H1 (cell line): Measurements from ENCODE around the gene PDE4DIP. TPM values are rescaled to one million over a fixed set of nuclear protein-coding genes. Genes with fewer than 3 reads are reported as not detected.
"Not testable (repeated sequence)": the region's sequence is repeated elsewhere in the genome, so short reads cannot be mapped to it uniquely, and the experiment has no call there.

Experiments
- CTCF ChIA-PET: fragments of 300-600 bp; sonication (Branson Sonifier 250); formaldehyde crosslinking; loops from one replicate; lab custom pipeline; 2021; ENCODE audit not compliant: partially characterized antibody; lab: Charles Lee
- POLR2A ChIA-PET: fragments of 300-600 bp; sonication (Branson Sonifier 250); formaldehyde crosslinking; loops from one replicate; lab custom pipeline; 2021; ENCODE audit warnings: inconsistent platforms; ENCODE audit not compliant: partially characterized antibody; lab: Charles Lee
- DNase-seq, 2 experiments: peaks; one replicate each; pipeline versions ENCODE4 v3.0.0 to v3.0.0-alpha.2; 2010 to 2022; ENCODE audit warnings: low spot score in 2 of 2, low read depth in 1 of 2, mixed read lengths in 1 of 2
- FAIRE-seq: peaks from 2 replicates; lab custom pipeline; 2011; peaks lifted over from hg19 to GRCh38; lab: Jason Lieb, UNC
- H2AFZ ChIP-seq: 2 replicates; pipeline ENCODE4 v1.8.1; 2012; ENCODE audit warnings: low read length, inconsistent platforms
- H2AK5ac ChIP-seq: 2 replicates; pipeline ENCODE4 v1.6.1; 2013; ENCODE audit warnings: low read depth, low read length
- H2BK120ac ChIP-seq: replicated peaks from 2 replicates; pipeline ENCODE3; 2013; ENCODE audit warnings: low read depth, low read length, inconsistent platforms
- H2BK12ac ChIP-seq: 2 replicates; pipeline ENCODE4 v1.6.1; 2013; ENCODE audit warnings: low read depth, low read length
- H2BK15ac ChIP-seq: 2 replicates; pipeline ENCODE4 v1.6.1; 2013; ENCODE audit warnings: low read length
- H2BK20ac ChIP-seq: 2 replicates; pipeline ENCODE4 v1.6.1; 2013; ENCODE audit warnings: low read length
- H2BK5ac ChIP-seq: 2 replicates; pipeline ENCODE4 v1.6.1; 2013; ENCODE audit warnings: low read depth, low read length
- H3K14ac ChIP-seq: 2 replicates; pipeline ENCODE4 v1.6.1; 2013; ENCODE audit warnings: inconsistent platforms; ENCODE audit not compliant: insufficient read length
- H3K18ac ChIP-seq: 2 replicates; pipeline ENCODE4 v1.6.1; 2013; ENCODE audit warnings: low read length; ENCODE audit errors: extremely low read depth
- H3K23ac ChIP-seq: 2 replicates; pipeline ENCODE4 v1.6.1; 2013; ENCODE audit warnings: inconsistent platforms; ENCODE audit not compliant: insufficient read length
- H3K23me2 ChIP-seq: 2 replicates; pipeline ENCODE4 v1.6.1; 2013; ENCODE audit warnings: low read depth, low read length
- H3K27ac ChIP-seq: 2 replicates; pipeline ENCODE4 v1.6.1; 2011; ENCODE audit warnings: low read depth, low read length, inconsistent platforms
- H3K27me3 ChIP-seq, 4 experiments: replicated peaks in 1 of 4; 1 replicate in 1 of 4; 2 replicates in 3 of 4; pipeline versions ENCODE4 v1.6.1 to v1.8.1; 2011 to 2013; ENCODE audit warnings: low read length in 3 of 4, mild to moderate bottlenecking in 3 of 4, inconsistent platforms in 2 of 4, mixed read lengths in 2 of 4, moderate library complexity in 1 of 4; ENCODE audit not compliant: control insufficient read depth in 3 of 4, insufficient read depth in 3 of 4; ENCODE audit errors: extremely low read depth in 1 of 4
- H3K36me3 ChIP-seq, 4 experiments: 2 replicates each; pipeline versions ENCODE4 v1.6.1 to v1.8.1; 2011 to 2013; ENCODE audit warnings: mild to moderate bottlenecking in 4 of 4, low read length in 3 of 4, moderate library complexity in 2 of 4, control low read depth in 1 of 4, inconsistent platforms in 1 of 4; ENCODE audit not compliant: insufficient read depth in 4 of 4, control insufficient read depth in 2 of 4
- H3K4ac ChIP-seq: replicated peaks from 2 replicates; pipeline ENCODE3; 2013; ENCODE audit warnings: low read length, low read depth, mixed read lengths, inconsistent platforms; ENCODE audit not compliant: insufficient read length
- H3K4me1 ChIP-seq, 4 experiments: replicated peaks in 1 of 4; 1 replicate in 1 of 4; 2 replicates in 3 of 4; pipeline versions ENCODE4 v1.6.1 to v1.8.1; 2011 to 2013; ENCODE audit warnings: low read length in 3 of 4, inconsistent platforms in 2 of 4, mixed read lengths in 1 of 4; ENCODE audit not compliant: insufficient read depth in 4 of 4, control insufficient read depth in 3 of 4
- H3K4me2 ChIP-seq, 2 experiments: 2 replicates each; pipeline versions ENCODE4 v1.6.1 to v1.8.1; 2011 to 2013; ENCODE audit warnings: low read depth in 2 of 2, low read length in 2 of 2, control low read depth in 1 of 2, inconsistent platforms in 1 of 2, mild to moderate bottlenecking in 1 of 2; ENCODE audit not compliant: insufficient read depth in 1 of 2
- H3K4me3 ChIP-seq, 4 experiments: fragments of 200-600, 300-600 bp in 1 of 4; sonication (generic), shearing (Covaris generic), sonication (Bioruptor Twin) in 1 of 4; 2 replicates each; pipeline versions ENCODE4 v1.5.1 to v1.8.1; 2011 to 2016; ENCODE audit warnings: low read length in 4 of 4, low read depth in 3 of 4, control low read depth in 2 of 4, inconsistent platforms in 2 of 4, mild to moderate bottlenecking in 2 of 4, mixed read lengths in 1 of 4, moderate library complexity in 1 of 4; ENCODE audit not compliant: insufficient read depth in 2 of 4; ENCODE audit errors: extremely low read depth in 1 of 4
- H3K56ac ChIP-seq: replicated peaks from 2 replicates; pipeline ENCODE3; 2013; ENCODE audit warnings: low read depth, mild to moderate bottlenecking, mixed read lengths, low read length, inconsistent platforms; ENCODE audit not compliant: insufficient read length
- H3K79me1 ChIP-seq: 2 replicates; pipeline ENCODE4 v1.6.1; 2013; ENCODE audit warnings: low read depth, low read length, control low read depth
- H3K79me2 ChIP-seq, 2 experiments: 2 replicates each; pipeline versions ENCODE4 v1.6.1 to v1.8.1; 2012 to 2013; ENCODE audit warnings: low read length in 2 of 2, mild to moderate bottlenecking in 2 of 2, inconsistent platforms in 1 of 2; ENCODE audit not compliant: insufficient read depth in 2 of 2, control insufficient read depth in 1 of 2
- H3K9ac ChIP-seq, 4 experiments: replicated peaks in 1 of 4; 1 replicate in 1 of 4; 2 replicates in 3 of 4; pipeline versions ENCODE4 v1.6.1 to v1.8.1; 2011 to 2013; ENCODE audit warnings: low read depth in 3 of 4, low read length in 3 of 4, control low read depth in 2 of 4, mild to moderate bottlenecking in 2 of 4, moderate library complexity in 2 of 4, inconsistent platforms in 1 of 4; ENCODE audit errors: extremely low read depth in 1 of 4
- H3K9me3 ChIP-seq, 2 experiments: 2 replicates each; pipeline versions ENCODE4 v1.6.1 to v1.8.1; 2012 to 2013; ENCODE audit warnings: mild to moderate bottlenecking in 2 of 2, moderate library complexity in 2 of 2, control low read depth in 1 of 2, inconsistent platforms in 1 of 2, low read depth in 1 of 2, low read length in 1 of 2, mixed read lengths in 1 of 2; ENCODE audit not compliant: insufficient read depth in 2 of 2
- H4K20me1 ChIP-seq, 2 experiments: replicated peaks in 1 of 2; 2 replicates each; pipeline versions ENCODE3 to v1.8.1; 2011 to 2013; ENCODE audit warnings: inconsistent platforms in 2 of 2, low read length in 2 of 2, mild to moderate bottlenecking in 1 of 2; ENCODE audit not compliant: insufficient read depth in 2 of 2, control insufficient read depth in 1 of 2
- H4K5ac ChIP-seq: 2 replicates; pipeline ENCODE4 v1.6.1; 2013; ENCODE audit warnings: low read length, low read depth, mixed read lengths, inconsistent platforms; ENCODE audit not compliant: insufficient read length
- H4K8ac ChIP-seq: 2 replicates; pipeline ENCODE4 v1.8.0; 2013; ENCODE audit warnings: mild to moderate bottlenecking, moderate library complexity, low read length, inconsistent platforms; ENCODE audit not compliant: insufficient read depth; ENCODE audit errors: extremely low read depth
- H4K91ac ChIP-seq: replicated peaks from 2 replicates; pipeline ENCODE3; 2013; ENCODE audit warnings: low read length, mixed read lengths, inconsistent platforms; ENCODE audit not compliant: insufficient read length
- WGBS, 2 experiments: shearing (Covaris generic) in 1 of 2; methylation state at CpG; one replicate each; pipeline versions ENCODE4 v1.1.6 to v1.1.7; 2013 to 2015; ENCODE audit warnings: low lambda C conversion rate in 2 of 2, mixed read lengths in 2 of 2, inconsistent platforms in 1 of 2, low coverage in 1 of 2, missing lambda C conversion rate in 1 of 2; ENCODE audit not compliant: insufficient replicate concordance in 2 of 2, insufficient coverage in 1 of 2, insufficient read length in 1 of 2; ENCODE audit errors: extremely low coverage in 1 of 2, missing lambda C conversion rate in 1 of 2; 5-methylcytosine and 5-hydroxymethylcytosine counted together
- polyA plus RNA-seq, 7 experiments: library from polyadenylated mRNA; depleted of rRNA in 3 of 7; stranded (reverse) in 5 of 7; unstranded in 2 of 7; fragments of >200 nt in 5 of 7; fragments of 200-250 nt in 2 of 7; gene quantifications; 1 replicate in 5 of 7; 2 replicates in 1 of 7; 4 replicates in 1 of 7; pipeline versions ENCODE4 v1.2.1 to v1.2.3, GENCODE V29; 2011 to 2013; ENCODE audit warnings: missing spikeins in 2 of 7, mixed read lengths in 2 of 7
- small RNA-seq: library from polyadenylated mRNA; stranded (forward); fragments of <200 nt; extraction: miRNeasy Mini kit (QIAGEN cat#:217004); gene quantifications from one replicate; pipeline ENCODE3, GENCODE V24; 2013; ENCODE audit not compliant: insufficient read depth
- total RNA-seq: library from RNA; stranded (reverse); fragmentation: NEBNext Ultra II Directional; extraction: Animal tissue kit (Norgen Biotek cat#: 25700); gene quantifications from 2 replicates; pipeline ENCODE4 v1.2.1, GENCODE V29; 2021

PDE4DIP gene
- total and polyA plus RNA-seq, 2 of the 8 experiments (the other 6 are each of a cell fraction or from before 2014, with no cell fraction given): 8.4 to 40.5 TPM

DNA sequence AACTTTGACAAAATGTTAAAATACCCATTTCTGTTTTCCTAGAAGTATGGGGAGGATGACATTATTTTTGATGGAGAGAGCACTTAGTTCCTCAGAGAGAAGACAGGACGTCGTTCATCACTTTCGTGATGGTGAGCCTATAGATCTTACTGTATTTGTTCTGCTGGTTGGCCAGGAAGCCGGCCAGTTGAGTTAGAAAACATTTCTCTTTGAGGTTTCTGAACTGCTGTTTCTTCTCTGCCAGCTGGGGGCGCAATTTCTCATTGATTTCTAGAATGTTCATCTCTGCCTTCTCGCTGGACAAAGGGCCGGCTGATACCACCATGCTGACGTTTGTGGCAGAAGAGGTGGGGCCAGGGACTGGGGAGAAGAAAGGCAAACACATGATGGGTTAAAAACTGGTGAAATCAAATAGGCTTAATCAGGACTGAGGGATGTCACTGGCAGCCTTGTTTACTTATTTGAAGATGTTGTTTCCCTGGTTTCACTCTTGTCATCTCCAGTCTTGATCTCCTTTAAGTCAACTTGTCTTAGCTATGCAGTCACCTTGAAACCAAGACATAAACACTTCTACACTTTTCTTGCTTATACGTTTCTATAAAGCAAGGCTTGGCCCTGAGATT is 231.4 kb downstream of the PDE4DIP start:
- H3K14ac ChIP-seq, H3K4ac ChIP-seq, H4K5ac ChIP-seq, H3K9me3 ChIP-seq, H3K23me2 ChIP-seq, H2BK20ac ChIP-seq, H2BK15ac ChIP-seq, H2AFZ ChIP-seq, H3K56ac ChIP-seq, H3K18ac ChIP-seq, H4K8ac ChIP-seq, H2BK12ac ChIP-seq, H4K20me1 ChIP-seq, H3K9ac ChIP-seq, H3K27me3 ChIP-seq, POLR2A ChIA-PET, FAIRE-seq, H4K91ac ChIP-seq, H2BK5ac ChIP-seq, H3K4me1 ChIP-seq, H3K27ac ChIP-seq, H3K79me2 ChIP-seq, H3K36me3 ChIP-seq, H2AK5ac ChIP-seq, H2BK120ac ChIP-seq, CTCF ChIA-PET, H3K79me1 ChIP-seq, H3K4me3 ChIP-seq, DNase-seq, H3K23ac ChIP-seq, H3K4me2 ChIP-seq: not testable (repeated sequence)
- 45% methylated on average over 5 of the region's 9 CpGs; no CpG with 5 or more reads in 1 of the 2 experiments for WGBS, 2 experiments

Small RNAs within 50 kb of the gene (small RNA-seq; reads per million reads assigned to genes)
- gene RN7SKP88: not detected
- gene RNU2-38P: not detected

Other genes starting within 250 kb of the PDE4DIP start
- gene NBPF14, start 248.4 kb upstream of the PDE4DIP start, total RNA-seq: 6.0 and 6.4 TPM in 2 replicates
- gene NBPF14, start 248.4 kb upstream of the PDE4DIP start, polyA plus RNA-seq (2011; rRNA removed): 8.2 and 8.8 TPM in 2 replicates
- not detected in 2 replicates for gene NUDT4B, start 95.7 kb upstream of the PDE4DIP start, total RNA-seq
- gene NUDT4B, start 95.7 kb upstream of the PDE4DIP start, polyA plus RNA-seq (2011; rRNA removed): 9.2 and 11.0 TPM in 2 replicates